ENCODE results near the gene THAP3.

GRCh38 chr1:6614019-6614928 lies 10.4 kb upstream of the THAP3 start:
- TF ChIP-seq MAZ (CRISPR knock-in tag; conservative IDR thresholded peaks at IDR 0.05 in 1 of 2, IDR thresholded peaks at IDR 0.05 in 1 of 2) = no peak
- TF ChIP-seq ETV6 (IDR thresholded peaks at IDR 0.05; ENCODE audit: borderline replicate concordance in 1 of 2, low read depth in 2 of 2, low read length in 1 of 2) = no peak
- no peak for TF ChIP-seq ETV6 (CRISPR knock-in tag; IDR thresholded peaks at IDR 0.05; ENCODE audit: borderline replicate concordance)
- TF ChIP-seq ZNF239 (CRISPR knock-in tag; IDR thresholded peaks at IDR 0.05) = no peak
- no peak for TF ChIP-seq CTCF (IDR thresholded peaks at IDR 0.05 in 2 of 3, conservative IDR thresholded peaks at IDR 0.05 in 1 of 3; ENCODE audit: insufficient read depth in 2 of 3, low read depth in 1 of 3, low read length in 3 of 3)
- TF ChIP-seq RCOR1 (IDR thresholded peaks at IDR 0.05; ENCODE audit: borderline replicate concordance in 1 of 2, low read depth in 2 of 2, low read length in 2 of 2) = no peak
- no peak for TF ChIP-seq FOXJ3 (CRISPR knock-in tag; IDR thresholded peaks at IDR 0.05)
- TF ChIP-seq LCOR (CRISPR knock-in tag; IDR thresholded peaks at IDR 0.05) = no peak
- TF ChIP-seq, protein P1, sequence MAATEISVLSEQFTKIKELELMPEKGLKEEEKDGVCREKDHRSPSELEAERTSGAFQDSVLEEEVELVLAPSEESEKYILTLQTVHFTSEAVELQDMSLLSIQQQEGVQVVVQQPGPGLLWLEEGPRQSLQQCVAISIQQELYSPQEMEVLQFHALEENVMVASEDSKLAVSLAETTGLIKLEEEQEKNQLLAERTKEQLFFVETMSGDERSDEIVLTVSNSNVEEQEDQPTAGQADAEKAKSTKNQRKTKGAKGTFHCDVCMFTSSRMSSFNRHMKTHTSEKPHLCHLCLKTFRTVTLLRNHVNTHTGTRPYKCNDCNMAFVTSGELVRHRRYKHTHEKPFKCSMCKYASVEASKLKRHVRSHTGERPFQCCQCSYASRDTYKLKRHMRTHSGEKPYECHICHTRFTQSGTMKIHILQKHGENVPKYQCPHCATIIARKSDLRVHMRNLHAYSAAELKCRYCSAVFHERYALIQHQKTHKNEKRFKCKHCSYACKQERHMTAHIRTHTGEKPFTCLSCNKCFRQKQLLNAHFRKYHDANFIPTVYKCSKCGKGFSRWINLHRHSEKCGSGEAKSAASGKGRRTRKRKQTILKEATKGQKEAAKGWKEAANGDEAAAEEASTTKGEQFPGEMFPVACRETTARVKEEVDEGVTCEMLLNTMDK (IDR thresholded peaks at IDR 0.05; ENCODE audit: borderline replicate concordance, insufficient read depth, low read depth, low read length, poor library complexity, severe bottlenecking) = no peak
- TF ChIP-seq GTF2B (IDR thresholded peaks at IDR 0.05; ENCODE audit: extremely low read depth, insufficient read length) = no peak

All from K562 (cell line).